K562 (cell line): ENCODE measurements around the gene RPL26. TPM values are rescaled to one million over a fixed set of nuclear protein-coding genes. Genes with fewer than 3 reads are reported as not detected.

Experiments
- ARID2 ChIP-seq: fragments of 450-650 bp; IDR thresholded peaks from 2 replicates; pipeline ENCODE4 v1.6.1; 2017; ENCODE audit warnings: antibody characterized with exemption, mild to moderate bottlenecking
- ATF1 ChIP-seq, 2 experiments: fragments of 450-650 bp in 1 of 2; IDR thresholded peaks; 2 replicates each; pipeline ENCODE4 v1.6.1; 2016; ENCODE audit warnings: missing compliant biosample characterization in 1 of 2, missing genetic modification characterization in 1 of 2
- CBFA2T3 ChIP-seq: fragments of 450-650 bp; IDR thresholded peaks from 2 replicates; pipeline ENCODE4 v1.6.1; 2017
- E2F1 ChIP-seq: sonication (generic); formaldehyde crosslinking; IDR thresholded peaks from 2 replicates; pipeline ENCODE4 v1.8.1; 2023; ENCODE audit warnings: mild to moderate bottlenecking, missing genetic modification reagents, moderate library complexity
- ETV1 ChIP-seq: fragments of 450-650 bp; conservative IDR thresholded peaks from 2 replicates; pipeline ENCODE4 v1.6.1; 2016; ENCODE audit warnings: missing genetic modification characterization, control low read depth, low read depth, missing compliant biosample characterization
- FIP1L1 ChIP-seq: fragments of 200-400 bp; formaldehyde crosslinking; IDR thresholded peaks from 2 replicates; pipeline ENCODE4 v1.6.1; 2018; ENCODE audit warnings: mild to moderate bottlenecking, low read depth, low read length; ENCODE audit not compliant: poor library complexity, severe bottlenecking
- MECOM ChIP-seq: fragments of 250-450 bp; sonication (Bioruptor Pico); IDR thresholded peaks from 2 replicates; pipeline ENCODE4 v1.8.0; 2022; ENCODE audit warnings: inconsistent platforms
- POLR2A ChIP-seq: fragments of 450-650 bp; conservative IDR thresholded peaks from 2 replicates; pipeline ENCODE4 v1.6.1; 2016
- POLR3A ChIP-seq: IDR thresholded peaks from 2 replicates; pipeline ENCODE4 v1.6.1; 2011; ENCODE audit warnings: borderline replicate concordance, mild to moderate bottlenecking, moderate library complexity; ENCODE audit not compliant: insufficient read length, insufficient read depth; ENCODE audit errors: extremely low read depth
- PPARD ChIP-seq: fragments of 250-450 bp; sonication (Bioruptor Pico); IDR thresholded peaks from 2 replicates; pipeline ENCODE4 v1.8.0; 2022; ENCODE audit warnings: inconsistent platforms, mild to moderate bottlenecking, moderate library complexity
- SMARCA4 ChIP-seq: fragments of 450-650 bp; IDR thresholded peaks from 2 replicates; pipeline ENCODE4 v1.6.1; 2016
- SMARCB1 ChIP-seq: IDR thresholded peaks from 2 replicates; pipeline ENCODE4 v1.6.1; 2011; ENCODE audit warnings: improper control_type of control experiment, low read depth; ENCODE audit not compliant: insufficient read length
- SMARCE1 ChIP-seq: fragments of 450-650 bp; IDR thresholded peaks from 2 replicates; pipeline ENCODE4 v1.7.1; 2016; ENCODE audit warnings: mild to moderate bottlenecking
- SNIP1 ChIP-seq: fragments of 450-650 bp; IDR thresholded peaks from 2 replicates; pipeline ENCODE4 v1.7.1; 2017; ENCODE audit warnings: low read depth, mild to moderate bottlenecking
- SOX6 ChIP-seq: fragments of 450-650 bp; IDR thresholded peaks from 2 replicates; pipeline ENCODE4 v1.6.1; 2014; ENCODE audit warnings: mild to moderate bottlenecking
- U2AF1 ChIP-seq: fragments of 200-400 bp; formaldehyde crosslinking; optimal IDR thresholded peaks from 2 replicates; pipeline ENCODE3; 2017; ENCODE audit warnings: mild to moderate bottlenecking, low read depth, low read length, moderate library complexity
- WHSC1 ChIP-seq: IDR thresholded peaks from one replicate; pipeline ENCODE4 v1.6.1; 2012; ENCODE audit warnings: low read length, control low read depth, inconsistent platforms
- ZC3H8 ChIP-seq: fragments of 450-650 bp; IDR thresholded peaks from 2 replicates; pipeline ENCODE4 v1.6.1; 2017
- ZFX ChIP-seq: sonication (generic); formaldehyde crosslinking; IDR thresholded peaks from 2 replicates; pipeline ENCODE4 v1.8.0; 2022; ENCODE audit warnings: mild to moderate bottlenecking, missing genetic modification reagents, moderate library complexity
- ZNF133 ChIP-seq: fragments of 250-450 bp; sonication (Bioruptor Pico); IDR thresholded peaks from 2 replicates; pipeline ENCODE4 v1.4.0; 2020; ENCODE audit warnings: mild to moderate bottlenecking
- ZNF175 ChIP-seq: fragments of 200-800 bp; sonication (Bioruptor generic); IDR thresholded peaks from 2 replicates; pipeline ENCODE4 v1.6.1; 2016; ENCODE audit warnings: low read depth, mild to moderate bottlenecking, missing genetic modification characterization, missing compliant biosample characterization
- ZNF184 ChIP-seq: sonication (generic); formaldehyde crosslinking; IDR thresholded peaks from 2 replicates; pipeline ENCODE4 v1.5.0; 2020; ENCODE audit warnings: missing genetic modification reagents
- ZNF24 ChIP-seq: fragments of 450-650 bp; IDR thresholded peaks from 2 replicates; pipeline ENCODE4 v1.6.1; 2016
- ZNF518B ChIP-seq: fragments of 250-450 bp; sonication (Bioruptor Pico); IDR thresholded peaks from 2 replicates; pipeline ENCODE4 v1.5.0; 2021; ENCODE audit warnings: mild to moderate bottlenecking, moderate library complexity
- ZNF707 ChIP-seq: fragments of 250-450 bp; sonication (Bioruptor Pico); conservative IDR thresholded peaks from 2 replicates; pipeline ENCODE4 v1.8.0; 2022; ENCODE audit warnings: inconsistent platforms, mild to moderate bottlenecking, moderate library complexity
- ZNF764 ChIP-seq: fragments of 250-450 bp; sonication (Bioruptor Pico); IDR thresholded peaks from 2 replicates; pipeline ENCODE4 v1.4.0; 2020; ENCODE audit warnings: low read depth, mild to moderate bottlenecking, moderate library complexity
- polyA plus RNA-seq, 8 experiments: library from polyadenylated mRNA; depleted of rRNA in 4 of 8; stranded (reverse) in 5 of 8; unstranded in 3 of 8; fragments of >200 nt; fragmentation: Nextera tagmentation in 2 of 8; fragmentation: Illumina TruSeq in 1 of 8; extraction: Ambion mirVana in 2 of 8; extraction: Trizol in 1 of 8; gene quantifications; 2 replicates each; pipeline versions ENCODE4 v1.2.1 to v1.2.3, GENCODE V29; 2011 to 2014; ENCODE audit warnings: inconsistent platforms in 1 of 8, missing spikeins in 1 of 8
- total RNA-seq, 7 experiments: library from RNA; depleted of rRNA in 6 of 7; stranded (reverse); fragments of >200 nt in 6 of 7; fragmentation: Illumina TruSeq in 2 of 7; extraction: Trizol in 2 of 7; gene quantifications; 2 replicates each; pipeline versions ENCODE4 v1.2.1 to v1.2.3, GENCODE V29; 2011 to 2021; ENCODE audit warnings: low replicate concordance in 1 of 7

RPL26 gene
- total and polyA plus RNA-seq, 9 of the 15 experiments (the other 6 are each of a cell fraction or from before 2014, with no cell fraction given): 1,474 to 4,074 (median 2,904) TPM

GRCh38 chr17:8386841-8387240 lies 3.8 kb upstream of the RPL26 start (continued):
- TF ChIP-seq ZNF518B (CRISPR knock-in tag) (no peak), MECOM (CRISPR knock-in tag) (peak; percentile 16; the same call in 1 of the 2 replicates), SNIP1 (no peak), WHSC1 (no peak), POLR2A (no peak), ZNF764 (CRISPR knock-in tag) (no peak), ZNF175 (CRISPR knock-in tag) (no peak), ZFX (CRISPR knock-in tag) (no peak), SMARCE1 (peak; percentile 65), ZNF133 (no peak), ZC3H8 (no peak), SMARCB1 (no peak), U2AF1 (no peak), FIP1L1 (no peak), ZNF184 (no peak), ZNF24 (peak; percentile 45; the same call in 1 of the 2 replicates), ETV1 (tag) (peak; percentile 72), CBFA2T3 (peak; percentile 82), SOX6 (peak; percentile 42; the same call in 1 of the 2 replicates), ATF1 (CRISPR knock-in tag; IDR thresholded peaks at IDR 0.05) (no peak), ATF1 (tag; IDR thresholded peaks at IDR 0.05) (no peak), ARID2 (no peak), E2F1 (no peak), SMARCA4 (peak; percentile 54; the same call in 1 of the 2 replicates), POLR3A (no peak), ZNF707 (CRISPR knock-in tag) (no peak), PPARD (no peak)
